GM23248 (cell line): ENCODE measurements around the gene SLC25A45. TPM values are rescaled to one million over a fixed set of nuclear protein-coding genes. Genes with fewer than 3 reads are reported as not detected.
A peak's percentile ranks its signal among the peaks of the same experiment; 100 is the strongest.
"Not testable (repeated sequence)": the region's sequence is repeated elsewhere in the genome, so short reads cannot be mapped to it uniquely, and the experiment has no call there.

Source experiments
- DNase-seq: peaks from one replicate; pipeline ENCODE4 v3.0.0-alpha.2; 2015
- H2AFZ ChIP-seq: fragments of 200-600 bp; sonication (generic); 2 replicates; pipeline ENCODE4 v1.6.1; 2016; ENCODE audit warnings: antibody characterized with exemption
- H3F3A ChIP-seq: fragments of 200-600 bp; sonication (generic); 2 replicates; pipeline ENCODE4 v1.6.1; 2016; ENCODE audit warnings: mild to moderate bottlenecking, antibody characterized with exemption, mixed run types; ENCODE audit not compliant: insufficient read depth
- H3K27ac ChIP-seq: fragments of 200-600 bp; sonication (generic); 2 replicates; pipeline ENCODE4 v1.5.1; 2016; ENCODE audit warnings: mild to moderate bottlenecking
- H3K27me3 ChIP-seq: fragments of 200-600 bp; sonication (generic); replicated peaks from 2 replicates; pipeline ENCODE4 v1.6.1; 2016; ENCODE audit warnings: mild to moderate bottlenecking; ENCODE audit not compliant: insufficient read depth
- H3K36me3 ChIP-seq: fragments of 200-600 bp; sonication (generic); 2 replicates; pipeline ENCODE4 v1.6.1; 2016; ENCODE audit warnings: low read depth, mild to moderate bottlenecking
- H3K4me1 ChIP-seq: fragments of 200-600 bp; sonication (generic); 2 replicates; pipeline ENCODE4 v1.6.1; 2016; ENCODE audit warnings: mild to moderate bottlenecking; ENCODE audit not compliant: insufficient read depth
- H3K4me2 ChIP-seq: fragments of 200-600 bp; sonication (generic); one replicate; pipeline ENCODE4 v1.6.1; 2016; ENCODE audit warnings: mild to moderate bottlenecking; ENCODE audit not compliant: unreplicated experiment
- H3K4me3 ChIP-seq: fragments of 200-600 bp; sonication (generic); 2 replicates; pipeline ENCODE4 v1.5.1; 2016; ENCODE audit warnings: mild to moderate bottlenecking
- H3K79me2 ChIP-seq: fragments of 200-600 bp; sonication (generic); 2 replicates; pipeline ENCODE4 v1.6.1; 2016; ENCODE audit warnings: mild to moderate bottlenecking; ENCODE audit not compliant: insufficient read depth
- H3K9ac ChIP-seq: fragments of 200-600 bp; sonication (generic); 2 replicates; pipeline ENCODE4 v1.6.1; 2016; ENCODE audit warnings: mild to moderate bottlenecking
- H3K9me2 ChIP-seq: fragments of 200-600 bp; sonication (generic); 2 replicates; pipeline ENCODE4 v1.6.1; 2016; ENCODE audit warnings: mixed run types, mild to moderate bottlenecking, moderate library complexity; ENCODE audit not compliant: insufficient read depth
- H3K9me3 ChIP-seq: fragments of 200-600 bp; sonication (generic); one replicate; pipeline ENCODE4 v1.6.1; 2017; ENCODE audit warnings: low read depth
- H4K20me1 ChIP-seq: fragments of 200-600 bp; sonication (generic); 2 replicates; pipeline ENCODE4 v1.6.0; 2016; ENCODE audit not compliant: insufficient read depth
- EZH2 ChIP-seq: fragments of 200-600 bp; sonication (generic); IDR thresholded peaks from 2 replicates; pipeline ENCODE4 v1.6.1; 2018; ENCODE audit warnings: antibody characterized with exemption, mild to moderate bottlenecking; ENCODE audit not compliant: insufficient read depth, poor library complexity, severe bottlenecking
- EZH2phosphoT487 ChIP-seq: fragments of 200-600 bp; sonication (generic); IDR thresholded peaks from 2 replicates; pipeline ENCODE4 v1.6.1; 2018; ENCODE audit warnings: antibody characterized with exemption, moderate library complexity, mild to moderate bottlenecking, low read depth; ENCODE audit not compliant: insufficient read depth
- WGBS, 2 experiments: methylation state at CpG; one replicate each; pipeline ENCODE4 v1.1.6; 2015 to 2017; ENCODE audit warnings: low lambda C conversion rate in 2 of 2, low coverage in 1 of 2; ENCODE audit errors: missing lambda C conversion rate in 2 of 2; 5-methylcytosine and 5-hydroxymethylcytosine counted together
- in situ Hi-C: fragments of 300-500 bp; cut with MboI; formaldehyde crosslinking; loops from 2 replicates; pipeline ENCODE4 v1.15.0; 2020
- polyA plus RNA-seq: library from polyadenylated mRNA; unstranded; fragments of >200 nt; fragmentation: Nextera tagmentation; extraction: Ambion mirVana; gene quantifications from 2 replicates; pipeline ENCODE4 v1.2.1, GENCODE V29; 2016
- total RNA-seq: library from RNA; depleted of rRNA; stranded (reverse); fragments of >200 nt; shearing (Covaris generic); gene quantifications from 2 replicates; pipeline ENCODE4 v1.2.3, GENCODE V29; 2014

The SLC25A45 gene
- total and polyA plus RNA-seq, 2 experiments from 2014 or later = 3.6 to 3.9 TPM

- no peak for TF ChIP-seq EZH2
- no peak for TF ChIP-seq EZH2phosphoT487
- H3K4me2 ChIP-seq = no peak overlapping the region
- H3K4me3 ChIP-seq = no peak overlapping the region
- H3K9me2 ChIP-seq = no peaks in the 10 kb centered on the region
- peaks cover 9% of the 10 kb centered on the region for H3K4me1 ChIP-seq
- DNase-seq = no peak
- H3K36me3 ChIP-seq = peaks cover 25% of the 10 kb centered on the region
- peaks cover 17% of the 10 kb centered on the region; the same call in 1 of the 2 replicates for H4K20me1 ChIP-seq
- H2AFZ ChIP-seq = no peak overlapping the region
- no peaks in the 10 kb centered on the region for H3K27me3 ChIP-seq
- no peak overlapping the region for H3K9ac ChIP-seq
- WGBS, 2 experiments = 68 to 74% methylated on average over 7 of the region's 7 CpGs
- no peak overlapping the region for H3K27ac ChIP-seq
- in situ Hi-C loops = no loop called here
- no peaks in the 10 kb centered on the region for H3K9me3 ChIP-seq
- peaks cover 94% of the 10 kb centered on the region for H3K79me2 ChIP-seq
- peaks cover 16% of the 10 kb centered on the region; the same call in 1 of the 2 replicates for H3F3A ChIP-seq
Measured at GRCh38 chr11:65338676-65339075, 43.8 kb downstream of the SLC25A45 start.

GRCh38 chr11:65334696-65335295 lies 47.6 kb downstream of the SLC25A45 start:
- Histone ChIP-seq H3K9ac (peak overlapping the region; percentile 93), H3K9me2 (no peaks in the 10 kb centered on the region), H3F3A (peaks cover 17% of the 10 kb centered on the region), H3K4me1 (peaks cover 9% of the 10 kb centered on the region), H3K4me3 (peak overlapping the region; percentile 95), H2AFZ (peak overlapping the region; percentile 89; the same call in 1 of the 2 replicates), H3K79me2 (peaks cover 61% of the 10 kb centered on the region), H3K9me3 (no peaks in the 10 kb centered on the region), H4K20me1 (peaks cover 17% of the 10 kb centered on the region; the same call in 1 of the 2 replicates), H3K36me3 (no peaks in the 10 kb centered on the region), H3K4me2 (peak overlapping the region; percentile 89), H3K27me3 (no peaks in the 10 kb centered on the region), H3K27ac (peak overlapping the region; percentile 81)
- in situ Hi-C loops = no loop called here
- peak; percentile 47 for DNase-seq
- WGBS, 2 experiments = 9 to 10% methylated on average over 5 of the region's 5 CpGs
- TF ChIP-seq EZH2phosphoT487 (no peak), EZH2 (no peak)

GRCh38 chr11:65332591-65332990 lies 49.9 kb downstream of the SLC25A45 start:
- in situ Hi-C loops, H3K36me3 ChIP-seq, DNase-seq: not testable (repeated sequence)

GRCh38 chr11:65330544-65330943 lies 51.9 kb downstream of the SLC25A45 start:
- peaks cover 19% of the 10 kb centered on the region for H3K79me2 ChIP-seq
- H4K20me1 ChIP-seq = peaks cover 6% of the 10 kb centered on the region; the same call in 1 of the 2 replicates
- H3K9ac ChIP-seq = 0 out of 2 replicates have a peak overlapping the region, but pooled peaks have one; percentile 39
- no peak overlapping the region for H3K27ac ChIP-seq
- H3K4me1 ChIP-seq = peaks cover 9% of the 10 kb centered on the region
- H3K4me2 ChIP-seq = no peak overlapping the region
- no peaks in the 10 kb centered on the region for H3K9me2 ChIP-seq
- no peak for DNase-seq
- no peaks in the 10 kb centered on the region for H3K27me3 ChIP-seq
- 62 to 66% methylated on average over 7 of the region's 7 CpGs for WGBS, 2 experiments
- no peaks in the 10 kb centered on the region for H3K9me3 ChIP-seq
- in situ Hi-C loops = no loop called here
- no peaks in the 10 kb centered on the region for H3K36me3 ChIP-seq
- TF ChIP-seq EZH2phosphoT487 (no peak), EZH2 (no peak)
- no peak overlapping the region for H3K4me3 ChIP-seq
- H2AFZ ChIP-seq = peak overlapping the region; percentile 68
- H3F3A ChIP-seq = peaks cover 48% of the 10 kb centered on the region

More at GRCh38 chr11:65332591-65332990, 49.9 kb downstream of the SLC25A45 start:
- not testable (repeated sequence) for H3K4me2 ChIP-seq, H3K9me3 ChIP-seq, H2AFZ ChIP-seq, H3K9me2 ChIP-seq, H3K4me3 ChIP-seq, H4K20me1 ChIP-seq, H3K27me3 ChIP-seq, H3K27ac ChIP-seq, H3K9ac ChIP-seq
- peaks cover 35% of the 10 kb centered on the region for H3F3A ChIP-seq
- peaks cover 39% of the 10 kb centered on the region for H3K79me2 ChIP-seq
- WGBS, 2 experiments = 86 to 92% methylated on average over 9 of the region's 9 CpGs
- peaks cover 12% of the 10 kb centered on the region for H3K4me1 ChIP-seq
